Retinal pigment epithelial cell (primary cell): ENCODE data around the gene TMEM225B.
"Not testable (repeated sequence)": the region's sequence is repeated elsewhere in the genome, so short reads cannot be mapped to it uniquely, and the experiment has no call there.

Source experiments
- DNase-seq: peaks from one replicate; pipeline ENCODE4 v3.0.0-alpha.2; 2010; ENCODE audit warnings: low read depth
- H3K4me3 ChIP-seq: 2 replicates; pipeline ENCODE4 v1.5.1; 2011; ENCODE audit warnings: mild to moderate bottlenecking, low read length, control low read depth, moderate library complexity
- CTCF ChIP-seq: conservative IDR thresholded peaks from 2 replicates; pipeline ENCODE4 v1.5.1; 2011; ENCODE audit warnings: low read depth, low read length, control low read depth, inconsistent platforms

TMEM225B gene

GRCh38 chr7:99645590-99645989, 47.5 kb downstream of the TMEM225B start:
- no peak for DNase-seq
- TF ChIP-seq CTCF = no peak
- no peak overlapping the region for H3K4me3 ChIP-seq

- no peak for TF ChIP-seq CTCF
Observed at GRCh38 chr7:99648843-99649242, 50.8 kb downstream of the TMEM225B start.

GRCh38 chr7:99651290-99651689, 53.2 kb downstream of the TMEM225B start:
- DNase-seq = no peak
- H3K4me3 ChIP-seq = no peak overlapping the region
- TF ChIP-seq CTCF = no peak

More at GRCh38 chr7:99648843-99649242, 50.8 kb downstream of the TMEM225B start:
- no peak overlapping the region for H3K4me3 ChIP-seq
- no peak for DNase-seq

GRCh38 chr7:99652671-99653070, 54.6 kb downstream of the TMEM225B start:
- no peak for DNase-seq
- no peak for TF ChIP-seq CTCF
- no peak overlapping the region for H3K4me3 ChIP-seq

- H3K4me3 ChIP-seq, DNase-seq: not testable (repeated sequence)
Observed at GRCh38 chr7:99653269-99653668, 55.2 kb downstream of the TMEM225B start.

GRCh38 chr7:99653754-99654153, 55.7 kb downstream of the TMEM225B start:
- no peak for TF ChIP-seq CTCF
- H3K4me3 ChIP-seq = no peak overlapping the region
- DNase-seq = no peak

- not testable (repeated sequence) for H3K4me3 ChIP-seq
Observed at GRCh38 chr7:99654626-99655025, 56.6 kb downstream of the TMEM225B start.

GRCh38 chr7:99657879-99658278, 59.8 kb downstream of the TMEM225B start:
- DNase-seq, H3K4me3 ChIP-seq: not testable (repeated sequence)

More at GRCh38 chr7:99654626-99655025, 56.6 kb downstream of the TMEM225B start:
- not testable (repeated sequence) for DNase-seq
